CD8-positive, alpha-beta memory T cell (primary cell): ENCODE data around the gene FIBIN. TPM values are rescaled to one million over a fixed set of nuclear protein-coding genes. Genes with fewer than 3 reads are reported as not detected.

Experiments used
- CTCF ChIA-PET: fragments of 350-600 bp; sonication (Branson Sonifier 250); formaldehyde crosslinking; loops from one replicate; lab custom pipeline; 2021; ENCODE audit warnings: antibody characterized with exemption; lab: Charles Lee
- POLR2A ChIA-PET: fragments of 350-600 bp; sonication (Branson Sonifier 250); formaldehyde crosslinking; loops from one replicate; lab custom pipeline; 2021; ENCODE audit warnings: antibody characterized with exemption; lab: Charles Lee
- DNase-seq, 5 donors: peaks; one replicate each; pipeline versions ENCODE4 v3.0.0 to v3.0.0-alpha.2; 2020 to 2022; ENCODE audit warnings: mixed read lengths in 1 of 5
- H3K27ac ChIP-seq: one replicate; pipeline ENCODE4 v1.7.0; 2013; ENCODE audit warnings: low read depth, mild to moderate bottlenecking, low read length, moderate library complexity
- H3K27me3 ChIP-seq: 2 replicates; pipeline ENCODE4 v1.7.0; 2013; ENCODE audit warnings: low read length, mild to moderate bottlenecking; ENCODE audit not compliant: insufficient read depth, poor library complexity, severe bottlenecking
- H3K36me3 ChIP-seq: 2 replicates; pipeline ENCODE4 v1.7.0; 2013; ENCODE audit warnings: mild to moderate bottlenecking, low read length, moderate library complexity; ENCODE audit not compliant: insufficient read depth
- H3K4me1 ChIP-seq: 2 replicates; pipeline ENCODE4 v1.7.0; 2013; ENCODE audit warnings: mild to moderate bottlenecking, low read length, moderate library complexity; ENCODE audit not compliant: insufficient read depth
- H3K4me3 ChIP-seq: 2 replicates; pipeline ENCODE4 v1.7.0; 2013; ENCODE audit warnings: mild to moderate bottlenecking, low read length
- H3K9me3 ChIP-seq: 2 replicates; pipeline ENCODE4 v1.7.0; 2013; ENCODE audit warnings: mild to moderate bottlenecking, low read length
- H3K27ac Mint-ChIP-seq, 8 donors: one replicate each; pipeline ENCODE4 v1.8.0; 2020 to 2021; ENCODE audit warnings: mixed read lengths in 8 of 8, mild to moderate bottlenecking in 6 of 8, inconsistent platforms in 3 of 8, moderate library complexity in 3 of 8
- H3K27me3 Mint-ChIP-seq, 2 donors: one replicate each; pipeline ENCODE4 v1.8.0; 2020 to 2021; ENCODE audit warnings: mixed read lengths in 2 of 2, mild to moderate bottlenecking in 1 of 2, moderate library complexity in 1 of 2
- H3K36me3 Mint-ChIP-seq, 3 donors: one replicate each; pipeline ENCODE4 v1.8.0; 2020 to 2021; ENCODE audit warnings: mixed read lengths in 3 of 3, inconsistent platforms in 1 of 3, mild to moderate bottlenecking in 1 of 3
- H3K4me1 Mint-ChIP-seq, 3 donors: one replicate each; pipeline ENCODE4 v1.8.0; 2020 to 2021; ENCODE audit warnings: mixed read lengths in 3 of 3, inconsistent platforms in 1 of 3, mild to moderate bottlenecking in 1 of 3
- H3K4me3 Mint-ChIP-seq, 7 donors: one replicate each; pipeline ENCODE4 v1.8.0; 2020 to 2021; ENCODE audit warnings: mixed read lengths in 7 of 7, mild to moderate bottlenecking in 6 of 7, moderate library complexity in 4 of 7, inconsistent platforms in 2 of 7
- H3K9me3 Mint-ChIP-seq, 5 donors: one replicate each; pipeline ENCODE4 v1.8.0; 2020 to 2022; ENCODE audit warnings: mixed read lengths in 5 of 5, mild to moderate bottlenecking in 3 of 5, moderate library complexity in 2 of 5, inconsistent platforms in 1 of 5
- polyA plus RNA-seq: library from polyadenylated mRNA; unstranded; fragments of 300-500 nt; fragmentation: Illumina TruSeq; gene quantifications from one replicate; pipeline ENCODE4 v1.2.3, GENCODE V29; 2021
- total RNA-seq, 2 experiments: library from RNA; stranded (reverse); gene quantifications; one replicate each; pipeline ENCODE4 v1.2.3, GENCODE V29; 2021

Gene FIBIN
- total RNA-seq (not detected), polyA plus RNA-seq (not detected)

- Histone ChIP-seq H3K27ac (no peak within 1 kb of the TSS), H3K36me3 (no peaks in the 10 kb centered on the region), H3K9me3 (no peaks in the 10 kb centered on the region), H3K4me3 (no peak within 1 kb of the TSS), H3K27me3 (no peaks in the 10 kb centered on the region), H3K4me1 (no peaks in the 10 kb centered on the region)
- no peak for DNase-seq
- CTCF ChIA-PET = no interaction called here
- H3K27me3 Mint-ChIP-seq = no peaks in the 10 kb centered on the region
- H3K36me3 Mint-ChIP-seq = no peaks in the 10 kb centered on the region
- H3K4me1 Mint-ChIP-seq = no peaks in the 10 kb centered on the region
- no peak within 1 kb of the TSS for H3K27ac Mint-ChIP-seq
- no peak within 1 kb of the TSS for H3K4me3 Mint-ChIP-seq
- H3K9me3 Mint-ChIP-seq = peaks cover 0 to 4% (median 0%) of the 10 kb centered on the region in 5 donors
- POLR2A ChIA-PET = no interaction called here
These were observed at the start of gene FIBIN for GRCh38 chr11:26993965-26994457. FIBIN (plus strand) TSS chr11:26994112; CDS start chr11:26994527, 415 bp downstream.

GRCh38 chr11:26944866-26945664 lies 48.8 kb upstream of the FIBIN start:
- Mint-ChIP-seq H3K4me3 (no peak overlapping the region), H3K27ac (no peak overlapping the region), H3K36me3 (no peaks in the 10 kb centered on the region), H3K4me1 (no peaks in the 10 kb centered on the region), H3K27me3 (no peaks in the 10 kb centered on the region), H3K9me3 (peaks cover 0 to 11% (median 4%) of the 10 kb centered on the region in 5 donors)
- no peaks in the 10 kb centered on the region for H3K36me3 ChIP-seq
- H3K27ac ChIP-seq = no peak overlapping the region
- no peak overlapping the region for H3K4me3 ChIP-seq
- CTCF ChIA-PET = no interaction called here
- DNase-seq = no peak
- POLR2A ChIA-PET = no interaction called here
- no peaks in the 10 kb centered on the region for H3K27me3 ChIP-seq
- no peaks in the 10 kb centered on the region for H3K4me1 ChIP-seq
- no peaks in the 10 kb centered on the region for H3K9me3 ChIP-seq

- H3K27ac ChIP-seq = no peak overlapping the region
- Mint-ChIP-seq H3K4me3 (no peak overlapping the region), H3K36me3 (no peaks in the 10 kb centered on the region), H3K4me1 (no peaks in the 10 kb centered on the region), H3K27ac (no peak overlapping the region), H3K9me3 (peaks cover 0 to 10% (median 4%) of the 10 kb centered on the region in 5 donors), H3K27me3 (no peaks in the 10 kb centered on the region)
- ChIA-PET CTCF (no interaction called here), POLR2A (no interaction called here)
- no peaks in the 10 kb centered on the region for H3K27me3 ChIP-seq
- H3K4me3 ChIP-seq = no peak overlapping the region
- no peaks in the 10 kb centered on the region for H3K9me3 ChIP-seq
- no peaks in the 10 kb centered on the region for H3K4me1 ChIP-seq
- no peaks in the 10 kb centered on the region for H3K36me3 ChIP-seq
- DNase-seq = no peak
These were observed 47.6 kb upstream of the FIBIN start for GRCh38 chr11:26946257-26946716.

- no peaks in the 10 kb centered on the region for H3K27me3 ChIP-seq
- no peak overlapping the region for H3K27ac ChIP-seq
- no peaks in the 10 kb centered on the region for H3K36me3 ChIP-seq
- H3K4me1 ChIP-seq = no peaks in the 10 kb centered on the region
- H3K9me3 ChIP-seq = no peaks in the 10 kb centered on the region
- no peak for DNase-seq
- no peak overlapping the region for H3K4me3 ChIP-seq
- POLR2A ChIA-PET = no interaction called here
- H3K27ac Mint-ChIP-seq = no peak overlapping the region
- peaks cover 2 to 8% (median 3%) of the 10 kb centered on the region in 5 donors for H3K9me3 Mint-ChIP-seq
- H3K4me1 Mint-ChIP-seq = no peaks in the 10 kb centered on the region
- CTCF ChIA-PET = no interaction called here
- H3K36me3 Mint-ChIP-seq = no peaks in the 10 kb centered on the region
- no peak overlapping the region for H3K4me3 Mint-ChIP-seq
- H3K27me3 Mint-ChIP-seq = no peaks in the 10 kb centered on the region
These were observed 46.5 kb upstream of the FIBIN start for GRCh38 chr11:26947379-26947844.

- peaks cover 2 to 8% (median 3%) of the 10 kb centered on the region in 5 donors for H3K9me3 Mint-ChIP-seq
- no peak for DNase-seq
- CTCF ChIA-PET = no interaction called here
- H3K27ac ChIP-seq = no peak overlapping the region
- POLR2A ChIA-PET = no interaction called here
- H3K36me3 Mint-ChIP-seq = no peaks in the 10 kb centered on the region
- H3K4me1 Mint-ChIP-seq = no peaks in the 10 kb centered on the region
- no peaks in the 10 kb centered on the region for H3K36me3 ChIP-seq
- H3K9me3 ChIP-seq = no peaks in the 10 kb centered on the region
- no peak overlapping the region for H3K4me3 Mint-ChIP-seq
- no peaks in the 10 kb centered on the region for H3K4me1 ChIP-seq
- no peak overlapping the region for H3K27ac Mint-ChIP-seq
- H3K4me3 ChIP-seq = no peak overlapping the region
- no peaks in the 10 kb centered on the region for H3K27me3 ChIP-seq
- H3K27me3 Mint-ChIP-seq = no peaks in the 10 kb centered on the region
These were observed 45.8 kb upstream of the FIBIN start for GRCh38 chr11:26947904-26948639.

GRCh38 chr11:26948881-26949280 lies 45.0 kb upstream of the FIBIN start:
- Mint-ChIP-seq H3K36me3 (no peaks in the 10 kb centered on the region), H3K27ac (no peak overlapping the region), H3K9me3 (peaks cover 2 to 8% (median 4%) of the 10 kb centered on the region in 5 donors), H3K27me3 (no peaks in the 10 kb centered on the region), H3K4me1 (no peaks in the 10 kb centered on the region), H3K4me3 (no peak overlapping the region)
- ChIA-PET POLR2A (no interaction called here), CTCF (no interaction called here)
- no peaks in the 10 kb centered on the region for H3K9me3 ChIP-seq
- no peak overlapping the region for H3K27ac ChIP-seq
- no peaks in the 10 kb centered on the region for H3K27me3 ChIP-seq
- no peak for DNase-seq
- H3K36me3 ChIP-seq = no peaks in the 10 kb centered on the region
- no peak overlapping the region for H3K4me3 ChIP-seq
- no peaks in the 10 kb centered on the region for H3K4me1 ChIP-seq

- H3K27ac Mint-ChIP-seq = no peak overlapping the region
- ChIA-PET CTCF (no interaction called here), POLR2A (no interaction called here)
- no peak for DNase-seq
- Histone ChIP-seq H3K27ac (no peak overlapping the region), H3K27me3 (no peaks in the 10 kb centered on the region), H3K4me1 (no peaks in the 10 kb centered on the region), H3K9me3 (no peaks in the 10 kb centered on the region), H3K4me3 (no peak overlapping the region), H3K36me3 (no peaks in the 10 kb centered on the region)
- H3K36me3 Mint-ChIP-seq = no peaks in the 10 kb centered on the region
- H3K9me3 Mint-ChIP-seq = peaks cover 2 to 8% (median 4%) of the 10 kb centered on the region in 5 donors
- H3K27me3 Mint-ChIP-seq = no peaks in the 10 kb centered on the region
- H3K4me3 Mint-ChIP-seq = no peak overlapping the region
- H3K4me1 Mint-ChIP-seq = no peaks in the 10 kb centered on the region
These were observed 44.1 kb upstream of the FIBIN start for GRCh38 chr11:26949846-26950245.

GRCh38 chr11:26950260-26950719 lies 43.6 kb upstream of the FIBIN start:
- Mint-ChIP-seq H3K36me3 (no peaks in the 10 kb centered on the region), H3K9me3 (peaks cover 2 to 8% (median 4%) of the 10 kb centered on the region in 5 donors), H3K4me3 (no peak overlapping the region), H3K27ac (no peak overlapping the region), H3K27me3 (no peaks in the 10 kb centered on the region), H3K4me1 (no peaks in the 10 kb centered on the region)
- Histone ChIP-seq H3K4me3 (no peak overlapping the region), H3K4me1 (no peaks in the 10 kb centered on the region), H3K27me3 (no peaks in the 10 kb centered on the region), H3K9me3 (no peaks in the 10 kb centered on the region), H3K27ac (no peak overlapping the region), H3K36me3 (no peaks in the 10 kb centered on the region)
- CTCF ChIA-PET = no interaction called here
- no peak for DNase-seq
- POLR2A ChIA-PET = no interaction called here
